RWPE1 (cell line): ENCODE results near the gene GRIFIN.

Source experiments
- CTCF ChIA-PET: fragments of 350-600 bp; sonication (Branson Sonifier 250); formaldehyde crosslinking; extraction: SDS; loops from one replicate; lab custom pipeline; 2021; lab: Yijun Ruan, JAX
- POLR2A ChIA-PET: fragments of 400-600 bp; formaldehyde crosslinking; extraction: SDS; loops from one replicate; lab custom pipeline; 2020; ENCODE audit warnings: antibody characterized with exemption; ENCODE audit not compliant: low non-redundant PET; lab: Yijun Ruan, JAX
- DNase-seq: peaks from one replicate; pipeline ENCODE4 v3.0.0; 2012; ENCODE audit warnings: low spot score
- H3K27ac ChIP-seq: fragments of 450-650 bp; 2 replicates; pipeline ENCODE4 v1.5.1; 2017
- CTCF ChIP-seq: fragments of 450-650 bp; conservative IDR thresholded peaks from 2 replicates; pipeline ENCODE4 v1.5.1; 2017; ENCODE audit warnings: low read depth, mild to moderate bottlenecking

Gene GRIFIN

GRCh38 chr7:2445898-2446555 is 30.2 kb downstream of the GRIFIN start:
- no peak for TF ChIP-seq CTCF

GRCh38 chr7:2445047-2445446 is 31.2 kb downstream of the GRIFIN start:
- ChIA-PET CTCF (no interaction called here), POLR2A (interaction anchor here (0.6 kb wide), 1 partner anchor 22 kb away, joined by 5 read pairs; no protein-coding TSS in a partner anchor)
- TF ChIP-seq CTCF = no peak
- no peak for DNase-seq
- no peak overlapping the region for H3K27ac ChIP-seq

More at GRCh38 chr7:2445898-2446555, 30.2 kb downstream of the GRIFIN start:
- H3K27ac ChIP-seq = no peak overlapping the region
- CTCF ChIA-PET = no interaction called here
- POLR2A ChIA-PET = no interaction called here
- DNase-seq = no peak

- TF ChIP-seq CTCF = no peak
- H3K27ac ChIP-seq = peak overlapping the region; percentile 7; the same call in 1 of the 2 replicates
- ChIA-PET CTCF (no interaction called here), POLR2A (interaction anchor here (0.6 kb wide), 1 partner anchor 23 kb away, joined by 5 read pairs; no protein-coding TSS in a partner anchor)
- no peak for DNase-seq
These were observed 31.7 kb downstream of the GRIFIN start for GRCh38 chr7:2444476-2444875.

- H3K27ac ChIP-seq = no peak overlapping the region
- ChIA-PET POLR2A (no interaction called here), CTCF (interaction anchor here (0.7 kb wide), 1 partner anchor 74 kb away, joined by 3 read pairs; no protein-coding TSS in a partner anchor)
- DNase-seq = no peak
- TF ChIP-seq CTCF = no peak
These were observed 32.7 kb downstream of the GRIFIN start for GRCh38 chr7:2443491-2443890.

- ChIA-PET CTCF (interaction anchor here (0.5 to 0.9 kb wide), 2 partner anchors 10 to 279 kb away, joined by 3 read pairs; no protein-coding TSS in a partner anchor), POLR2A (no interaction called here)
- no peak for DNase-seq
- no peak for TF ChIP-seq CTCF
- no peak overlapping the region for H3K27ac ChIP-seq
These were observed 34.7 kb downstream of the GRIFIN start for GRCh38 chr7:2441430-2442058.

- TF ChIP-seq CTCF = no peak
- H3K27ac ChIP-seq = no peak overlapping the region
- DNase-seq = peak; percentile 41
- CTCF ChIA-PET = interaction anchor here (0.5 to 0.9 kb wide), 2 partner anchors 11 to 280 kb away, joined by 3 read pairs; no protein-coding TSS in a partner anchor
- POLR2A ChIA-PET = no interaction called here
These were observed 35.5 kb downstream of the GRIFIN start for GRCh38 chr7:2440608-2441245.
